Activated CD8-positive, alpha-beta memory T cell treated with anti-CD3 and anti-CD28 coated beads for 24 hours (primary cell): ENCODE measurements around the gene PPP1R16B.
A peak's percentile ranks its signal among the peaks of the same experiment; 100 is the strongest.

Source experiments
- DNase-seq: peaks from one replicate; pipeline ENCODE4 v3.0.0-alpha.2; 2020

Gene PPP1R16B

DNA sequence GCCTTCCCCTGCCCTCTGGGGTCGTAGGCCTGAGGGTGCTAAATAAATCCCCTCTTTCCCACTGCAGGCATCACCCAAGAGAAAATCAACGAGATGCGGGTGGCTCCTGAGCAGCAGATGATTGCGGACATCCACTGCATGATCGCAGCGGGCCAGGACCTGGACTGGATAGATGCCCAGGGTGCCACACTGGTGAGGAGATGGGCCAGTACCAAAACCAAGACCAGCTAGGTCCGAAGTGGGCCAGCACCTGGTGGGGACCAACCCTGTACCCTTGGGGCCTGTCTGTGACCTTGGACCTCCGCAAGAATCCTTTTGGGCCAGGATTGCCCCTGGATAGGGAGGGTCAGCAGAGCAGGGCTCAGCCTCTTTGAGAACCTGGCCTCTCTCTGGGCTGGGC lies 97.1 kb downstream of the PPP1R16B start:
- DNase-seq, result no peak

DNA sequence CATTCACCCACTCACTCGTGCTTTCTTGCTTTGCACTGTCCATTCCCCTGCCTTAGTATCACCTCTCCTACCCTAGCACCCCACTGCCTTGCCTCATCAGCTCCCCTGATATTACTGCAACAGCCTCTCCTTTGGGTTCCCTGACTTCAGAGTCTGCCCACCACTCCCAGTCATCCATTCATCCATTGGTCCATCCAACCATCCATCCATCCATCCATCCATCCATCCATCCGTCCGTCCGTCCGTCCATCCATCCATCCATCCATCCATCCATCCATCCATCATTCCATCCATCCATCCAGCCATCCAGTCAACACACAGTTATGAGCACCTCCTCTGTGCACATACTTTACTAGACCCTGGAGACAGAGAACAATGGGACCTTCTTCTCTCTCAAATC lies 97.8 kb downstream of the PPP1R16B start:
- no peak for DNase-seq

DNA sequence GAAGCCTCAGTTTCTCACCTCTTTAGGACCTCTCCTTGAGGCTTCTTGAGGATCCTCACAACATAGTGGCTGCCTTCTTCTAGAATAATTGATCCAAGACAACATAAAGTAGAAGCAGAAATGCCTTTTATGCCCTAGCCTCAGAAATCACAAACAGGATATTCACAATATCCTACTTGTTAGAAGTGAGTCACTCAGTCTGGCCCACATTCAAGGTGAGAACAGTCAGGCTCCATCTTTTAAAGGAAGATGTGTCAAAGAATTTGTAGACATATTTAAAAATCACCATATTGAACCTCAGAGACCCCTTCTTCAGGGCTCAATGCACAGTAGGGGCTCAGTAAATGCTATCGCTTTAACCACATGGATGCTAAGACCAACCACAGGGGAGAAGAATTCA lies 99.9 kb downstream of the PPP1R16B start:
- no peak for DNase-seq

DNA sequence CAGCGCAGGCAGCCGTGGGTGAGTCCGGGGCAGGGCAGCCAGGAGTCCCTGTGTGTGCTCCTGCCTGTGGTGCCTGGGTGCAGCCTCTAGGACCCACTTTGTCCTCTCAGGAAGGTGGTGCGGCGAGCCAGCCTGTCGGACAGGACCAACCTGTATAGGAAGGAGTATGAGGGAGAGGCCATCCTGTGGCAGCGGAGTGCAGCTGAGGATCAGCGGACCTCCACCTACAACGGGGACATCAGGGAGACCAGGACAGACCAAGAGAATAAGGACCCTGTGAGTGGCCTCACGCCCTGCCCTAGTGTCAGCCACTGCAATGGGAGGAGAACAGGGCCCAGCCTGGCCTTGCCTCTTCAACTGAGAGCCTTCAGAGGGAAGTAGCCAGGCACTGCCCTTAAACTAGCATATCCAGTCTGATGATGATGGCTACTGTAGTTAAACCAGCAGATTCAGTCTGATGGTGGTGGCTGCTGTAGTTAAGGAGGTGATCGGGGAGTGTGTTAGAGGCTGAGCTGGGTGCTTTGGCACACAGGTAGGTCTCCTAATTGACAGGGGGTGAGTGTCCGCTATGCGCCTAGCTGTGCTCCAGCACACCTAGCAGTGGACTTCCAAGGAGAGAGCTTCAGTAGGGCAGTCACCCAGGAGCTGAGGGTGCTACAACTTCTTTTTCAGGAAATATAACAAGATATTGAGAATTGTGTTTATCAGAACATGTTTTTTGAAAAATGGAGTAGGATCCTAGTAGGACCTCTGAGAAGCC lies 102.6 kb downstream of the PPP1R16B start:
- DNase-seq, result no peak

DNA sequence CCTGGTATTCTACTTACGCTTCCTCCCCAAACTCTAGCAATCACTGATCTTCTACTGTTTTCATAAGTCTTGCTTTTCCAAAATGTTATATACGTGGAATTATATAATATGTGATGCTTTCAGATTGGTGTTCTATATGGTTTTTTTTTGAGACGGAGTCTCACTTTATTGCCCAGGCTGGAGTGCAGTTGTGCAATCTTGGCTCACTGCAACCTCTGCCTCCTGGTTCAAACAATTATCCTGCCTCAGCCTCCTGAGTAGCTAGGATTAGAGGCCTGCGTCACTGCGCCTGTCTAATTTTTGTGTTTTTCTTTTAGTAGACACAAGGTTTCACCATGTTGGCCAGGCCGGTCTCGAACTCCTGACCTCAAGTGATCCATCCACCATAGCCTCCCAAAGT lies 109.9 kb downstream of the PPP1R16B start:
- DNase-seq, result no peak

DNA sequence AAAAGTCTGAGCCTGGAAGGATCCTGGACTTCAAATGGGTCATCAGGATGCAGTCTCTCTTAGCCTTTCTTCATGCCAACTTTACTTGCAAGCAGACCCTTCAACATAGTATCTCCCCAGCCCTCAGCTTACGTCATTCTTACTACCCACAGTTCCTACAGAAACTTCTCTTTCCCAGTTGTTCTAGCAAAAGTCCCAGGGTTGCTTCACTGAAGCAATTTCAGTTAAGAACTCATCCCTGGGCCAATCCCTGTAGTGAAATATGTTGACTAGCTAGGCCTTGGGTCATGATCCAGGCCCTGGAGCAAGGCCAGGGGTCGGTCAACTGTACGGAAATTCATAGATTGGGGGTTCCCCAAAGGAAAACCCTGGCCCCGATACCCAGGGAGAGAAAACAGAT lies 112.2 kb downstream of the PPP1R16B start:
- no peak for DNase-seq

DNA sequence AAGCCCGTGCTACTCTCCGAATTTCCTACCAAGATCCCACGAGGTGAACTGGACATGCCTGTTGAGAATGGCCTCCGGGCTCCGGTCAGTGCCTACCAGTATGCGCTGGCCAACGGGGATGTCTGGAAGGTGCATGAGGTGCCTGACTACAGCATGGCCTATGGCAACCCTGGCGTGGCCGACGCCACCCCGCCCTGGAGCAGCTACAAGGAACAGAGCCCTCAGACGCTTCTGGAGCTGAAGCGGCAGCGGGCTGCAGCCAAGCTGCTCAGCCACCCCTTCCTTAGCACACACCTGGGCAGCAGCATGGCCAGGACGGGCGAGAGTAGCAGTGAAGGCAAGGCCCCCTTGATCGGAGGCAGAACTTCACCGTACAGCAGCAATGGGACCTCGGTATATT lies 112.7 kb downstream of the PPP1R16B start:
- DNase-seq, result no peak

DNA sequence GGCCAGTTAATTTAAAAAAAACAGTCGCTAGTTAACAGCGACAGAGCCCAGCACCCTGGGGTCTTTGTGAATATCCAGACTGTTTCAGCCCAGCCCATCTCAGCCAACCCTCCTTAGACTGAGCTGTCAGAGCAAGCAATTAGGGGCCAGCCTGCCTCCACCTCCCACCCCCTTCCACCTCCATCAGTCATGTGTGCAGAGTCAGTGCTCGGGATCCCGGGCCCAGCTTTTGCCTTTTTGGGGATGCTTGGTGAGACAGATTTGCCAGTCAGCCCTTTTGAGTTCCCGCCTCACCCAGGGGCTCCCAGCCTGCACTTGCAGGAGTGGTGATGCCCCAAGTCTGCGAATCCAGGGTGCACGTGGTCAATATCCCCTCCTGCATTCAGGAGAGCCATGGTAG lies 114.2 kb downstream of the PPP1R16B start:
- DNase-seq, result no peak

DNA sequence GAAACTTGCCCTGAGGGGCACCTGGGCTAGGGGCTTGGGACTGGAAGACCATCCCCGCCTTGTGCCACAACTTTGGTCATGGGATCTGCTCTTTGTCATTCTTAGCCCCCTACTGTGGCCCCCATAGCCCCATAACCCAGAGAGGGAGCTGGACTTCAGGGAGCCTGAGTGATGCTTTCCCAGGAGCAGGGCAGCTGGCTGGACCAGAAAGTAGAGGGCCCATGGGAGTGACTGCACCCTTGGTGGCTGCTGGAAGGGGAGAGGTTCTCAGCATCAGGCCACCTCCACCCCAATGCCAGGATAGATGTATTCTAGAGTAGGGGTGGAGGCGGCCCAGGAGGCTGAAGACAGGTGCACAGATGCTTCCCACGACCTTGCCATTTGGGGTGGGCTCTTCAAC lies 114.9 kb downstream of the PPP1R16B start:
- DNase-seq, result no peak

DNA sequence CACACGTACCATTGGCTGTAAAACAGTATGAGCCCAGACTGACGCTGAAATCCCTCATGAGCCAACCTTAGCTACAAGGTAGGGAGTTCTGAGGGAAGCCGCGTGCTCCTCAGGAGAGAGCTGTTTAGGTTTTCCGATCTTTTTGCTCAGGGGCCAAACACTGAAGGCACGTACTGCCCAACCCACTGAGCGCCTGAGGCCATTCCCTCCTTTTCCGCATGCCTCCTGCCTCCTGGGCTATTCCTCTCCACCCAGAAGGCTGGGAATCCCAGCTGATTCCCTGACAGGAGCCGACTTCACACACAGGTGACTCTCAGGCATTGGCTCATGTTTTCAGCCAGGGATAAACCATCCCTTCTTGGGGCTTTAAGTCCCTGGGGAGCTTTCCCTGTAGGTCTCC lies 115.4 kb downstream of the PPP1R16B start:
- no peak for DNase-seq

DNA sequence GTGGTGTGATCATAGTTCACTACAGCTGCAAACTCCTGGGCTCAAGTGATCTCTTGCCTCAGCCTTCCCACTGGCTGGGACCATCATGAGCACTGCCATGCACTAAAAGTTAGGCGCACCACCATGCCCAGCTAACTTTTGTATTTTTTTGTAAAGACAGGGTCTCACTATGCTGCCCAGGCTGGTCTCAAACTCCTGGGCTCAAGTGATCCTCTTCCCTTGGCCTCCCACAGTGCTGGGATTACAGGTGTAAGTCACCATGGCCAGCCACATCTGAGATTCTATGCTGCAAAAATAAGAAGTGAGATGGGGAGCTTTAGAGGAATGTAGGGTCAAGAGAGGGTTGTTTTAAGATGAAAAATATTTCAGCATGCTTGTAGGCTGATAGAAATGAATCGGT lies 119.2 kb downstream of the PPP1R16B start:
- no peak for DNase-seq

DNA sequence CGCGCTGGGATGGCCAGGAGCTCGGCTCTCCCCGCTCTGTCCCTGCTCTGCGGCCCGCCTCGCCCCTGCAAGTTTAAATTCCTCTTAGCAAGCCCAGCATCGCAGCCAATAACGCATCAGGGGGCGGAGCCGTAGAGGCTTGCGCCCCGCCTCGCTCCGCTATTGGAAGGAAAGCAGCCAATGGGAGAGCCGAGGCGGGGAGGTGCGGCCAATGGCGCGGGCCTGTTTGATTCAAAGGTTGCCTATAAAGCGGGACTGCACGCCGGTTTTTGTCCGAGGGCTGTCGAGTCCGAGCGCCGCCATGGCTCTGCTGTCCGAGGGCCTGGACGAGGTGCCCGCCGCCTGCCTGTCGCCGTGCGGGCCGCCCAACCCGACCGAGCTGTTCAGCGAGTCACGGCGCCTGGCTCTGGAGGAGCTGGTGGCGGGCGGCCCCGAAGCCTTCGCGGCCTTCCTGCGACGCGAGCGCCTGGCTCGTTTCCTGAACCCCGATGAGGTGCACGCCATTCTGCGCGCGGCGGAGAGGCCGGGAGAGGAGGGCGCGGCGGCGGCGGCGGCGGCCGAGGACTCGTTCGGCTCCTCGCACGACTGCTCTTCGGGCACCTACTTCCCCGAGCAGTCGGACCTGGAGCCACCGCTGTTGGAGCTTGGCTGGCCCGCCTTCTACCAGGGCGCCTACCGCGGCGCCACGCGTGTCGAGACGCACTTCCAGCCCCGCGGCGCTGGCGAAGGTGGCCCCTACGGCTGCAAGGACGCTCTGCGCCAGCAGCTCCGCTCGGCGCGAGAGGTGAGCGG lies 120.8 kb downstream of the PPP1R16B start, which contains the start of gene FAM83D:
FAM83D (plus strand) TSS at position 276 of the 792 bp plus-strand sequence; CDS start at position 302, 26 bp downstream.
- peak; percentile 98 for DNase-seq

DNA sequence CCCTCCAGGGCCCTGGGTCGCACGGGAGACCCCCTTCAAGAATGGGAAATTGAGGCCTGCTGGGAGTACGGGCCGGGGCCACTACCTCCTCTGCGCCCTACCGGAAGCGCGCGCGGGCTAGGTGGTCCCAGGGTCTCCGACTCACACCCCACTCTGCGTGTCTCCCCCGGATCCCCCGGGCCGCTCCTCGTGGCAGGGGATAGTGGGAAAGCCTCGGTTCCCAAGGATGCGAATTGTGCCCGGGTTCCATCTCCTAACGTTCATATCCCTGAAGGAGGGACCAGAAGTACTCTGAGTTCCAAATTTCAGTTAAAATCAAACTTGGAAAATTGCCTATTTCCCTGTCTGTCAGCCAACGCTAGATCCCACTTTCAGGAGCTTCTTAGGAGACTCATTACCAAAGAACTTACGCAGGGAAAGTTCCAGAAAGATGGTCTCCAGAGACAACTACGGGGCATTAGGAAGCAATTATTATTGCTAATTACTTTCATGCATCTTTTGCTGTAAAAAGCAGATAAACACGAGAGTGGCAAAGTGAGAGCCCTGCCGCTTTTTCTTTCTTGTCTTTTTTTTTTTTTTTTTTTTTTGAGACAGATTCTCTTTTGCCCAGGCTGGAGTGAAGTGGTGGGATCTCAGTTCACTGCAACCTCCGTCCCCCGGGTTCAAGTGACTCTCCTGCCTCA lies 121.6 kb downstream of the PPP1R16B start:
- peak; percentile 65 for DNase-seq

DNA sequence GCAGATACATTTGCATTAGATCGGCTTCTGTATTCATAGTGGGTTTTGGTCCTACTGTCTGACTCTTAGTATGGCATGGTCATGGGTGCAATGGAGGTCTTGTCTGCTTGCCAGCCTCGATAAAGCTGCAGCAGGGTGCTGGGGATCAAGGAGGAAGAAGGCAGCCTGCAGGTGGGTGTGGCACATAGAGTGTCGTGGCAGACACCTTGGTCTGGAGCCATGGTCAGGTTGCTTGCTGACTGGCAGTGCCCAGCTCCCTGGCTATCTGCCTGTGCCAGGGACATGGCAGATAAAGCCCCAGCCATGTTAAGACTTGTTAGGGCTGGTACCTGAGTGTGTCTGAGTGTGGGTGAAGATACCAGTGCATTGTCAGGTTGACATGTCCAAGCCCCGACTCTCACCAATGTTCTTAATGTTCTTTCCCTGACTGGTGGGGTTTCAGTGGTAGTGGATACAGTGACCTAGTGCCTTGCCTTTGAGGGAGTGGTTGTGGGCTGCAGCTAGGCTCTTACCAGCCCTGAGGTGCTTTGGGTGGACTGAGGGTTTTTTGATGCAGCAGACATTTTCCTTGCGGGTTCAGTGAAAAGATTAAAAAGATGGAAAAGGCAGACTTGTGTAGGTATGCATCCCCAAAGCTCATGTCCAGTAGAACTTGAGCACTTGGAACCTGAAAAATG lies 122.5 kb downstream of the PPP1R16B start:
- DNase-seq, result no peak

DNA sequence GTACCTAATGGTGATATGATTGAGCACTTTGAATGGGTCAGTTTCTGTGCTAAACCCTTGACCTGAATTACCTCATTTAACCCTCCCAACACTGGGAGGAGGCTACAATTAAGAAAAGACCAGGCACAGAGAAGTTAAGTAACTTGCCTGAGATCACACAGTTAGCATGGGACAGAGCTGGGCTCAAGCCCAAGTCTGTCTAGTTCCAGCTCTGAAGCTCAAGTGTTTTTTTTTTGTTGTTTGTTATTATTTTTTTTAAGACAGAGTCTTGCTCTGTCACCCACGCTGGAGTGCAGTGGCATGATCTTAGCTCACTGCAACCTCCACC lies 124.7 kb downstream of the PPP1R16B start:
- no peak for DNase-seq

DNA sequence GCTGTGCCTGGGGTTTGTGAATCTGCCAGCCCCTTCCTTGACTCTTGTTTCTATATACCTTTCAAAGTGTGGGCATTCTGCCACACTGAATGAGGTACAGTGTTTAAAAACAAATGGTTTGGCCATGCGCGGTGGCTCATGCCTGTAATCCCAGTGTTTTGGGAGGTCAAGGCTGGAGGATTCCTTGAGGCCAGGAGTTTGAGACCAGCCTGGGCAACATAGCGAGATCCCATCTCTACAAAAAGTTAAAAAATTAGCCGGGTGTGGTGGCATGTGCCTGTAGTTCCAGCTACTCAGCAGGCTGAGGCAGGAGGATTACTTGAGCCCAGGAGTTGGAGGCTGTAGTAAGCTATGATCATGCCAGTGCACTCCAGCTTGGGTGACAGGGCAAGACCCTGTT lies 126.5 kb downstream of the PPP1R16B start:
- DNase-seq, result no peak

DNA sequence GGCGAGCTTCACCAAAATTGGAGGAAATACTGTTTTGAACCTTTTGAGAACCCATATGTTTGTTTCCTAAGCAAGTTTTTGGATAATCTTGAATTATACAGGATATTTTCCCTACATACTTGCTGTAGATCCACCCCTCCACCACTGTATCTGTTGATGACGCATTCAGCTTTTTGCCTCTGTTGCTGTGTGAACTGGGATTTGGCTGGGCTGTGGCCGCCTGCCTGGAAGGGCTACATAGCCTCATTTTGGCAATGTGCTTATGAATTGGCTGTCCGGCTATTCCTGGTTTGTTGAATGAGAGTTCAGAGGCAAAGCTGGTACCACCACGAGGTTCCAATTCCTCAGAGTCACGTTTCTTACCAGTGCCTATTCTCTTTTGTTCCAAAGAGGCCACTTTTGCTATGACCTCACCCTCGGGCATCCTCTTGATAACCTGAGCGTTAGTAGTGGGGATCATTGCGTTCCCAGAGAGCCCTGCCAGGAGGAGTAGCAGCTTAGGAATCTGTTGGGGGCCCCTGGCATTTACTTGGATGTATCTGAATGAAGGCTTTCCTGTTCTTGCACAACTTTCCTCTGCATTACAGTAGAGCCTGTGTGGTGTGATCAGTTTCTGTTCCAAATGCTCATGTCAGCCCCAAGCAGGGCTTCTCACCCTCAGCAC lies 127.1 kb downstream of the PPP1R16B start:
- no peak for DNase-seq

DNA sequence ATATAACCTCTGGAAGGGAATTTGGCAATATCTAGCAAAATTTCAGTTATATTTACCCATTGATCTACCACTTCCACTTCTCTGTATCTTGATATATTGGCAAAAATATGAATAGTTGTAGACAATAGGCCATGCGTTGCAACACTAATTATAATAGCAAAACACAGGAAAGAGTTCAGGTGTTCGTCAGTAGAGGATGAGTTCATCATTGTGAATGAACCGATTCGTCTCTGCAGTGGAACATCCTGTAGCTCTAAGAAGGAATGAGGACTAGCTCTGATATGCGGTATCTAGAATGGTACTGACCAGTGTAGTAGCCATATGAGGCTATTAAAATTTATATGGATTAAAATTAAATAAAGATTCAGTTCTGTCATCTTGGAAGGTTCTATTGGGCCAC lies 129.0 kb downstream of the PPP1R16B start:
- no peak for DNase-seq

DNA sequence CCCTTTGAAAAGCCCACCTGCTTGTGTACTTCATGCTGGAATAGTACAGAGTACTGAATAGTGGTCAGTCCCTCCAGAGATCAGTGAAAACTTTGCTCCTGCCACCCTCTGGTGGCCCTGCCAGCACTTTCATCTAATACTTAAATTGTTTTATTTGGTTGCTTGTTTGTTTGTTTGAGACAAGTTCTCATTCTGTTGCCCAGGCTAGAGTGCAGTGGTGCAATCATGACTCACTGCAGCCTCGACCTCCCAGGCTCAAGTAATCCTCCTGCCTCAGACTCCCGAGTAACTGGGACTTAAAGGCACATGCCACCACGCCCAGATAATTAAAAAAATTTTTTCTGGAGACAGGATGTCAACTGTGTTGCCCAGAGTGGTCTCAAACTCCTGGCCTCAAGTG lies 129.8 kb downstream of the PPP1R16B start:
- no peak for DNase-seq

DNA sequence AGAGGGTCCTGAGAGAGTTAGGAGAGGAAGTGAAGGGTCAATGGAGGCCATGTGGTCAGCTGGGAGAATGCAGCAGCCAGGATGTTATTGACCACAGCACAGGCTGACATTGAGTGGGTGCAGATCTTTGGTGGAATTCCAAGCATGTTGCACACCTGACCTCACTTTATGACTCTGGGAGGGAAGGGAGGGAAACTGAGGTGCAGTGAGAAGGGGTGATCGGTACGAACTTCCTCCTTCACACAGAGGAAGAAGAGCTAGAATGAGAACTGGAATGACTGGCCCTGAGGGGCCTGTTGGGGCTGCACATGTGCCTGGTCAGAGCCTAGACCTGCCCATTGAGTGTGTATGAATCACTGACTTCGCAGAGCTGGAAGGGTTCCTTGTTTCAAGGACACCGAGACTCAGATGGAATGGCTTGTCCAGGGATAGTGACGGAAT lies 130.5 kb downstream of the PPP1R16B start:
- DNase-seq, result no peak

DNA sequence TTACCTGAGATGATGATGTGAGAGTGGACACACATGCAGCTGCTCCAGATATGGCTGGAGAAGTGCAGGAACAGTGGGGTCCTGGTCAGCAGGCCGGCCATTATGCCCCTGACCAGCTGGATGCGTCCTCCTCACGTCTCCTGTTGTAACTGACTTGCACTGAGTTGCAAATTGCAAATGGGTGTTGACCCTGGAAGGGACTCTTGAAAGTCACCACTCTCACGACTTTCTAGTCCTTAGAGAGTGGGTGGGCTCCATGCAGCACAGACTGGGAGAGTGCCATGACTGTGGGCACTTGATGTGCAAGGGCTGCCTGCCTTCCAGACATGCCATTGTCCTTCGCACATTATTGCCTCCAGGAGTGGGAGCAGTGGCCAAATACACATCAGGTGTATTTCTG lies 131.5 kb downstream of the PPP1R16B start:
- DNase-seq, result no peak

DNA sequence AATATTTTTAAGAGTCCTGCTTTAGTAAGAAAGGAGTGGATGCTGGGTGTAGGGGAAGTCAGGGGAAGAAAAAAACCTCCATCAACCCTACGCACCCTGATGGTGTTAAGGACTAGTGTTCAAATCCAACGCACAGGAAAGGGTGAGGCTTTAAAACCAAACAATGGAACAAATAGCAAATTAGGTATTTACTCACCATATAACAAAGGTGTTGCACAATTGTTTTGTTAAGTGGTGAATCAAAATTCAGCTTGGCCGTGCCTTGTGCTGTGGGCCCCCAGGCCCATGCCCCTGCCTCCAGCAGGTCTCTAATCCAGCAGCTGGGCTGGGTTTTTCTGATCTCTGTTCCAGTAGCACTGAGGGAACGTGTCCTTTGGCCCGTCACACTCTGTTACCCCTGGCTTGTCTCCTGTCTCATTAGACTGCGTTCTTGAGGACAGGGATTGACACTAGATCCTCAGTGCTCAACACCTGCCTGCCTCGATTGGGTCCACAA lies 132.5 kb downstream of the PPP1R16B start:
- DNase-seq, result no peak

DNA sequence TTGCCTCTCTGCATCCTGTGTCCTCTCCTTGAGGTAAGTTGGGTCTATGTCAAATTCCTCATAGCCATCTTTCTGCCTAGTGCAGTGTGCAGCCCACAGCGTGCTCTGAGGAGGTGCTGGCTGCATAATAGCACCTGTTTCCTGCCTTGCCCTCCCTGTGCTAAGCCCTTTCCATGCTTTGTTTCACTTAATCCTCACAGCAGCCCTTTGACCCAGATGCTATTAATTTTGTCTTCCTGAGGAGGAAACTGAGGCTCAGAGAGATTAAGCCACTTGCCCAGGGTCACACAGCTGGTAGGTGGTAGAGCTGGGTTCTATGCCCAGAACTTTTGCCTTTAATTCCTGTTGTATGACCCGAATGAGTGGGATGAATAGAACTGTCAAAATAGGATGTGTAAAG lies 134.2 kb downstream of the PPP1R16B start:
- DNase-seq, result no peak
